Measurements from ENCODE around the gene APOC3. TPM values are rescaled to one million over a fixed set of nuclear protein-coding genes. Genes with fewer than 3 reads are reported as not detected.

APOC3 gene
- total and polyA plus RNA-seq, 2 of the 4 experiments (the other 2 are of a cell fraction) = not detected

DNA sequence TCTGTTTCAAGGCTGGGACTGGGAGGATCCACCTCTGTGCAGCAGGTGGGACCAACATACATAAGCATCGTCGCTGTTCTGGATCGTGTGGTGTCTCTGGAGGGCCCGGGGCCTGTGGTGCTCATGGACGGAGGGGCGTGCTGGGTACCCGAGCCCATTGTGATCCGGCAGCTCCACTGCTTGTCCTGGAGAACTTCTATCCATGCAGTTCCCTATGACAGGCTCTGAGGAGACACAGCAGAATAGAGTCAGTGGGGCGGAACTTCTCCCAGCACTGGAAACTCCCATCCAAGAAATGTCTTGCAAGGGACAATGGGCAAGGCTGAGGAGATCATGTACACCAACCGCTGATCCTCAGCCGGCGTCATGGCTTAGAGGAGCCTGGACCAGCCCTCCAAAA lies 19.4 kb downstream of the APOC3 start:
- Histone ChIP-seq H3K4me1 (ENCODE audit: control insufficient read depth, insufficient read depth, low read length) (peaks cover 16% of the 10 kb centered on the region), H3K79me1 (ENCODE audit: low read depth in 1 of 2, low read length in 2 of 2) (peaks cover 6 to 20% of the 10 kb centered on the region in 2 experiments; a peak in 3 of 4 replicates), H3K18ac (ENCODE audit: low read depth, low read length) (no peak overlapping the region), H3K27ac (ENCODE audit: insufficient read depth, low read length) (no peak overlapping the region), H3K4ac (ENCODE audit: low read depth, low read length) (no peak overlapping the region), H3K56ac (ENCODE audit: extremely low read depth, insufficient read depth, low read length) (no peak overlapping the region), H3K36me3 (ENCODE audit: control insufficient read depth, insufficient read depth, low read length) (peaks cover 36% of the 10 kb centered on the region), H4K20me1 (ENCODE audit: insufficient read depth, low read length) (peaks cover 15% of the 10 kb centered on the region), H3K14ac (replicated peaks; ENCODE audit: low read depth, low read length) (no peak overlapping the region), H2BK5ac (ENCODE audit: low read depth, low read length, poor library complexity, severe bottlenecking) (no peak overlapping the region), H2AK9ac (replicated peaks; ENCODE audit: low read depth, low read length, poor library complexity) (no peak overlapping the region), H3K9me3 (ENCODE audit: control insufficient read depth, insufficient read depth, low read length) (no peaks in the 10 kb centered on the region), H3K9ac (ENCODE audit: low read depth, low read length) (no peak overlapping the region), H2BK120ac (ENCODE audit: low read depth, low read length) (no peak overlapping the region), H3K9me1 (ENCODE audit: insufficient read depth, low read length) (peaks cover 20% of the 10 kb centered on the region), H2AK5ac (ENCODE audit: low read depth, low read length) (no peak overlapping the region), H2BK20ac (ENCODE audit: low read depth, low read length) (no peak overlapping the region), H3K23ac (ENCODE audit: low read depth, low read length) (no peak overlapping the region), H2AFZ (replicated peaks; ENCODE audit: low read length, poor library complexity) (no peak overlapping the region), H3K27me3 (ENCODE audit: control insufficient read depth, insufficient read depth, low read length) (no peaks in the 10 kb centered on the region), H3K4me2 (ENCODE audit: low read depth, low read length) (no peak overlapping the region), H4K91ac (ENCODE audit: insufficient read depth, low read depth, low read length) (no peak overlapping the region), H4K5ac (ENCODE audit: low read depth, low read length) (no peak overlapping the region), H4K8ac (ENCODE audit: low read depth in 2 of 2, low read length in 2 of 2) (no peak overlapping the region), H2BK15ac (ENCODE audit: low read depth, low read length) (no peak overlapping the region), H3K4me3 (ENCODE audit: insufficient read depth, low read depth, low read length) (no peak overlapping the region)
- DNase-seq (no peak), ATAC-seq (ENCODE audit: low read depth) (no peak)
- dilution Hi-C loops (cut with HindIII; ENCODE audit: low sequenced_read_pairs, unreplicated experiment) (no loop called here), intact Hi-C loops (cut with micrococcal nuclease) (no loop called here), in situ Hi-C loops (cut with MboI; ENCODE audit: low sequenced_read_pairs) (no loop called here)
- 94% methylated on average over 9 of the region's 12 CpGs; no CpG with 5 or more reads in 1 of the 2 experiments for WGBS, 2 experiments (ENCODE audit: extremely low coverage in 2 of 2, insufficient read length in 1 of 2)
- POLR2A ChIA-PET (ENCODE audit: unreplicated experiment) = no interaction called here
- BruUV-seq (replicated peaks) = no TSS peak
- CTCF ChIA-PET = no interaction called here
- TF ChIP-seq MAZ (IDR thresholded peaks at IDR 0.05; ENCODE audit: borderline replicate concordance, low read depth, low read length) (no peak), POLR2A (IDR thresholded peaks at IDR 0.05; ENCODE audit: low read depth, low read length) (no peak), CHD1 (IDR thresholded peaks at IDR 0.05; ENCODE audit: low read depth, low read length) (no peak), MXI1 (IDR thresholded peaks at IDR 0.05; ENCODE audit: borderline replicate concordance, low read depth, low read length) (no peak), MAFK (IDR thresholded peaks at IDR 0.05; ENCODE audit: low read depth, low read length) (no peak), FOS (IDR thresholded peaks at IDR 0.05; ENCODE audit: low read depth, low read length) (no peak), NFE2L2 (IDR thresholded peaks at IDR 0.05; ENCODE audit: low read depth, low read length) (no peak), RAD21 (IDR thresholded peaks at IDR 0.05; ENCODE audit: low read length) (no peak), CEBPB (IDR thresholded peaks at IDR 0.05; ENCODE audit: low read depth, low read length) (no peak), RFX5 (IDR thresholded peaks at IDR 0.05; ENCODE audit: low read depth, low read length) (no peak), RCOR1 (IDR thresholded peaks at IDR 0.05; ENCODE audit: insufficient replicate concordance, low read length) (no peak), SMC3 (IDR thresholded peaks at IDR 0.05; ENCODE audit: low read depth, low read length) (no peak), BHLHE40 (IDR thresholded peaks at IDR 0.05; ENCODE audit: low read depth, low read length) (no peak)
- TF ChIP-seq, protein P1, sequence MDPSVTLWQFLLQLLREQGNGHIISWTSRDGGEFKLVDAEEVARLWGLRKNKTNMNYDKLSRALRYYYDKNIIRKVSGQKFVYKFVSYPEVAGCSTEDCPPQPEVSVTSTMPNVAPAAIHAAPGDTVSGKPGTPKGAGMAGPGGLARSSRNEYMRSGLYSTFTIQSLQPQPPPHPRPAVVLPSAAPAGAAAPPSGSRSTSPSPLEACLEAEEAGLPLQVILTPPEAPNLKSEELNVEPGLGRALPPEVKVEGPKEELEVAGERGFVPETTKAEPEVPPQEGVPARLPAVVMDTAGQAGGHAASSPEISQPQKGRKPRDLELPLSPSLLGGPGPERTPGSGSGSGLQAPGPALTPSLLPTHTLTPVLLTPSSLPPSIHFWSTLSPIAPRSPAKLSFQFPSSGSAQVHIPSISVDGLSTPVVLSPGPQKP (IDR thresholded peaks at IDR 0.05; ENCODE audit: borderline replicate concordance, low read depth, low read length) = no peak
- TF ChIP-seq, protein P2, sequence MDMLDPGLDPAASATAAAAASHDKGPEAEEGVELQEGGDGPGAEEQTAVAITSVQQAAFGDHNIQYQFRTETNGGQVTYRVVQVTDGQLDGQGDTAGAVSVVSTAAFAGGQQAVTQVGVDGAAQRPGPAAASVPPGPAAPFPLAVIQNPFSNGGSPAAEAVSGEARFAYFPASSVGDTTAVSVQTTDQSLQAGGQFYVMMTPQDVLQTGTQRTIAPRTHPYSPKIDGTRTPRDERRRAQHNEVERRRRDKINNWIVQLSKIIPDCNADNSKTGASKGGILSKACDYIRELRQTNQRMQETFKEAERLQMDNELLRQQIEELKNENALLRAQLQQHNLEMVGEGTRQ (IDR thresholded peaks at IDR 0.05; ENCODE audit: low read depth, low read length) = no peak
- TF ChIP-seq, protein P3, sequence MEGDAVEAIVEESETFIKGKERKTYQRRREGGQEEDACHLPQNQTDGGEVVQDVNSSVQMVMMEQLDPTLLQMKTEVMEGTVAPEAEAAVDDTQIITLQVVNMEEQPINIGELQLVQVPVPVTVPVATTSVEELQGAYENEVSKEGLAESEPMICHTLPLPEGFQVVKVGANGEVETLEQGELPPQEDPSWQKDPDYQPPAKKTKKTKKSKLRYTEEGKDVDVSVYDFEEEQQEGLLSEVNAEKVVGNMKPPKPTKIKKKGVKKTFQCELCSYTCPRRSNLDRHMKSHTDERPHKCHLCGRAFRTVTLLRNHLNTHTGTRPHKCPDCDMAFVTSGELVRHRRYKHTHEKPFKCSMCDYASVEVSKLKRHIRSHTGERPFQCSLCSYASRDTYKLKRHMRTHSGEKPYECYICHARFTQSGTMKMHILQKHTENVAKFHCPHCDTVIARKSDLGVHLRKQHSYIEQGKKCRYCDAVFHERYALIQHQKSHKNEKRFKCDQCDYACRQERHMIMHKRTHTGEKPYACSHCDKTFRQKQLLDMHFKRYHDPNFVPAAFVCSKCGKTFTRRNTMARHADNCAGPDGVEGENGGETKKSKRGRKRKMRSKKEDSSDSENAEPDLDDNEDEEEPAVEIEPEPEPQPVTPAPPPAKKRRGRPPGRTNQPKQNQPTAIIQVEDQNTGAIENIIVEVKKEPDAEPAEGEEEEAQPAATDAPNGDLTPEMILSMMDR (conservative IDR thresholded peaks at IDR 0.05; ENCODE audit: low read depth, low read length) = no peak
